Keratinocyte (primary cell): ENCODE data around the gene SLC38A4. TPM values are rescaled to one million over a fixed set of nuclear protein-coding genes. Genes with fewer than 3 reads are reported as not detected.

Source experiments
- DNase-seq: peaks from one replicate; pipeline ENCODE4 v3.0.0-alpha.2; 2011; ENCODE audit warnings: low read depth, missing footprints, low spot score
- FAIRE-seq: peaks from 2 replicates; lab custom pipeline; 2011; peaks lifted over from hg19 to GRCh38; lab: Jason Lieb, UNC
- H2AFZ ChIP-seq: 2 replicates; pipeline ENCODE4 v1.6.0; 2012; ENCODE audit warnings: low read length, control low read depth, inconsistent platforms; ENCODE audit not compliant: control insufficient read depth
- H3K27ac ChIP-seq: 2 replicates; pipeline ENCODE4 v1.5.1; 2011; ENCODE audit warnings: low read length; ENCODE audit not compliant: control insufficient read depth, insufficient read depth
- H3K27me3 ChIP-seq: 3 replicates; pipeline ENCODE4 v1.6.0; 2011; ENCODE audit warnings: low read length; ENCODE audit not compliant: control insufficient read depth, insufficient read depth; ENCODE audit errors: extremely low read depth
- H3K36me3 ChIP-seq, 2 experiments: 2 replicates in 1 of 2; 3 replicates in 1 of 2; pipeline ENCODE4 v1.5.1; 2011; ENCODE audit warnings: low read length in 2 of 2, mild to moderate bottlenecking in 1 of 2; ENCODE audit not compliant: control insufficient read depth in 2 of 2, insufficient read depth in 2 of 2; ENCODE audit errors: extremely low read depth in 1 of 2
- H3K4me1 ChIP-seq: 3 replicates; pipeline ENCODE4 v1.5.1; 2011; ENCODE audit warnings: low read length; ENCODE audit not compliant: control insufficient read depth, insufficient read depth; ENCODE audit errors: extremely low read depth
- H3K4me2 ChIP-seq: 3 replicates; pipeline ENCODE4 v1.6.0; 2011; ENCODE audit warnings: low read depth, low read length; ENCODE audit not compliant: control insufficient read depth, insufficient read depth; ENCODE audit errors: extremely low read depth
- H3K4me3 ChIP-seq, 3 experiments: fragments of 200-600 bp in 1 of 3; sonication (generic) in 1 of 3; 2 replicates in 2 of 3; 3 replicates in 1 of 3; pipeline ENCODE4 v1.5.1; 2011 to 2016; ENCODE audit warnings: low read length in 3 of 3, mild to moderate bottlenecking in 3 of 3, control low read depth in 2 of 3, inconsistent platforms in 1 of 3, low read depth in 1 of 3, mixed read lengths in 1 of 3, mixed run types in 1 of 3, moderate library complexity in 1 of 3; ENCODE audit not compliant: control insufficient read depth in 2 of 3, insufficient read depth in 2 of 3; ENCODE audit errors: extremely low read depth in 1 of 3
- H3K79me2 ChIP-seq: 2 replicates; pipeline ENCODE4 v1.6.0; 2012; ENCODE audit warnings: low read length; ENCODE audit not compliant: control insufficient read depth, insufficient read depth
- H3K9ac ChIP-seq: 3 replicates; pipeline ENCODE4 v1.6.0; 2011; ENCODE audit warnings: low read length; ENCODE audit not compliant: control insufficient read depth, insufficient read depth; ENCODE audit errors: extremely low read depth
- H3K9me1 ChIP-seq: 3 replicates; pipeline ENCODE4 v1.6.0; 2011; ENCODE audit warnings: low read length; ENCODE audit not compliant: control insufficient read depth, insufficient read depth; ENCODE audit errors: extremely low read depth
- H3K9me3 ChIP-seq: 2 replicates; pipeline ENCODE4 v1.5.1; 2012; ENCODE audit warnings: low read depth, low read length; ENCODE audit not compliant: control insufficient read depth
- H4K20me1 ChIP-seq: 3 replicates; pipeline ENCODE4 v1.6.0; 2011; ENCODE audit warnings: low read length; ENCODE audit not compliant: control insufficient read depth, insufficient read depth; ENCODE audit errors: extremely low read depth
- CTCF ChIP-seq, 3 experiments: IDR thresholded peaks in 1 of 3; conservative IDR thresholded peaks in 1 of 3; optimal IDR thresholded peaks in 1 of 3; 2 replicates in 2 of 3; 3 replicates in 1 of 3; pipeline versions ENCODE3 to v1.5.1; 2011; ENCODE audit warnings: low read length in 3 of 3, mild to moderate bottlenecking in 3 of 3, moderate library complexity in 2 of 3, control low read depth in 1 of 3, inconsistent platforms in 1 of 3; ENCODE audit not compliant: insufficient read depth in 2 of 3; ENCODE audit errors: extremely low read depth in 1 of 3
- EZH2 ChIP-seq: IDR thresholded peaks from one replicate; pipeline ENCODE4 v1.6.1; 2012; ENCODE audit warnings: inconsistent platforms, mild to moderate bottlenecking, low read length, moderate library complexity
- dilution Hi-C: fragments of 300-500 bp; cut with MboI; formaldehyde crosslinking; loops from one replicate; pipeline ENCODE4 v1.7.0; 2020; ENCODE audit warnings: low sequenced_read_pairs; ENCODE audit not compliant: extremely low pct_ligation_motif_present
- polyA plus RNA-seq, 5 experiments: library from polyadenylated mRNA; depleted of rRNA in 3 of 5; stranded (reverse) in 3 of 5; stranded (forward) in 1 of 5; unstranded in 1 of 5; fragments of >200 nt; gene quantifications; 1 replicate in 1 of 5; 2 replicates in 3 of 5; 3 replicates in 1 of 5; pipeline versions ENCODE4 v1.2.1 to v1.2.3, GENCODE V29; 2011 to 2012; ENCODE audit warnings: missing spikeins in 2 of 5, low read depth in 1 of 5, low replicate concordance in 1 of 5

SLC38A4 gene
- polyA plus RNA-seq, 1 donor (not counting 4 experiments of a cell fraction or from before 2014, with no cell fraction given): 0.37 TPM

- Histone ChIP-seq H3K4me1 (no peaks in the 10 kb centered on the region), H3K9me3 (no peaks in the 10 kb centered on the region), H4K20me1 (no peaks in the 10 kb centered on the region), H3K9ac (no peak overlapping the region), H3K27ac (no peak overlapping the region), H2AFZ (no peak overlapping the region), H3K36me3 (no peaks in the 10 kb centered on the region), H3K9me1 (no peaks in the 10 kb centered on the region), H3K27me3 (no peaks in the 10 kb centered on the region), H3K4me3 (no peak overlapping the region), H3K79me2 (no peaks in the 10 kb centered on the region), H3K4me2 (no peak overlapping the region)
- DNase-seq (no peak), FAIRE-seq (peak; percentile 32)
- dilution Hi-C loops: no loop called here
- TF ChIP-seq CTCF (optimal IDR thresholded peaks at IDR 0.05 in 1 of 3, IDR thresholded peaks at IDR 0.05 in 1 of 3, conservative IDR thresholded peaks at IDR 0.05 in 1 of 3; ENCODE audit: extremely low read depth in 1 of 3, insufficient read depth in 2 of 3, low read length in 3 of 3): no peak
- no peak for TF ChIP-seq EZH2
Observed at GRCh38 chr12:46839232-46839631, 13.4 kb upstream of the SLC38A4 start.

GRCh38 chr12:46835785-46836184, 10.0 kb upstream of the SLC38A4 start:
- Histone ChIP-seq H3K4me1 (peaks cover 3% of the 10 kb centered on the region), H3K36me3 (no peaks in the 10 kb centered on the region), H3K9me3 (no peaks in the 10 kb centered on the region), H3K27me3 (peaks cover 11% of the 10 kb centered on the region), H3K4me3 (no peak overlapping the region), H3K9me1 (no peaks in the 10 kb centered on the region), H4K20me1 (no peaks in the 10 kb centered on the region), H2AFZ (no peak overlapping the region), H3K79me2 (no peaks in the 10 kb centered on the region), H3K4me2 (no peak overlapping the region), H3K9ac (no peak overlapping the region), H3K27ac (no peak overlapping the region)
- FAIRE-seq (no peak), DNase-seq (no peak)
- TF ChIP-seq EZH2 (no peak), CTCF (optimal IDR thresholded peaks at IDR 0.05 in 1 of 3, IDR thresholded peaks at IDR 0.05 in 1 of 3, conservative IDR thresholded peaks at IDR 0.05 in 1 of 3; ENCODE audit: extremely low read depth in 1 of 3, insufficient read depth in 2 of 3, low read length in 3 of 3) (no peak)
- dilution Hi-C loops: no loop called here
